Astrocyte of the cerebellum (primary cell): ENCODE measurements around the gene ZGLP1.

Experiments
- DNase-seq: peaks from one replicate; pipeline ENCODE4 v3.0.0-alpha.2; 2011; ENCODE audit warnings: low read depth
- H3K4me3 ChIP-seq: 2 replicates; pipeline ENCODE4 v1.5.1; 2011; ENCODE audit warnings: mild to moderate bottlenecking, low read depth, low read length, moderate library complexity
- in situ Hi-C: cut with HindIII; loops from 2 replicates; pipeline ENCODE4 v1.10.0; 2017; ENCODE audit warnings: low sequenced_read_pairs
- TF ChIP-seq, protein P1 (sequence below): IDR thresholded peaks from 2 replicates; pipeline ENCODE4 v1.5.1; 2012; ENCODE audit warnings: low read length, low read depth, moderate library complexity, mild to moderate bottlenecking; ENCODE audit errors: missing control alignments

ZGLP1 gene

DNA sequence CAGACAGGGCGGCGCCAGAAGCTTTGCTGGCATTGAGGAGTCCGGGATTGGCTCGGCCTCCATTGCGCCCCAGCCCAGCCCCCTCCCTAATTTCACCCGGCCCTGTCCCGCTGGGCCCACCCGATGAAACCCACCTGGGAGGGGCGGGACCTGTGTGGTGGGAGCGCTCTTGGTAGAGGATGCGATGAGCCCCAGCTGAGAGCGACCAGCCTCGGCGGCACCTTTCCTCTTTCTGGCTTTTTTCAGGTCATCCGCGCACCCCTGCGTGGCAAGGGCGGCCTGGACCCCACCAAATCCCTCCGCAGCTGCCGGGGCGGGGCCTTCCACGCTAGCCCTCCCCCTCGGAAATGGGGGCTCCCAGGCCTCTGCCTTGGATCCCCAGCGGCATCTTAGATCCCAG lies at the start of gene ZGLP1:
TSS of gene ZGLP1 (minus strand) at position 393 of the 400 bp plus-strand sequence.
- DNase-seq: no peak
- TF ChIP-seq, protein P1, sequence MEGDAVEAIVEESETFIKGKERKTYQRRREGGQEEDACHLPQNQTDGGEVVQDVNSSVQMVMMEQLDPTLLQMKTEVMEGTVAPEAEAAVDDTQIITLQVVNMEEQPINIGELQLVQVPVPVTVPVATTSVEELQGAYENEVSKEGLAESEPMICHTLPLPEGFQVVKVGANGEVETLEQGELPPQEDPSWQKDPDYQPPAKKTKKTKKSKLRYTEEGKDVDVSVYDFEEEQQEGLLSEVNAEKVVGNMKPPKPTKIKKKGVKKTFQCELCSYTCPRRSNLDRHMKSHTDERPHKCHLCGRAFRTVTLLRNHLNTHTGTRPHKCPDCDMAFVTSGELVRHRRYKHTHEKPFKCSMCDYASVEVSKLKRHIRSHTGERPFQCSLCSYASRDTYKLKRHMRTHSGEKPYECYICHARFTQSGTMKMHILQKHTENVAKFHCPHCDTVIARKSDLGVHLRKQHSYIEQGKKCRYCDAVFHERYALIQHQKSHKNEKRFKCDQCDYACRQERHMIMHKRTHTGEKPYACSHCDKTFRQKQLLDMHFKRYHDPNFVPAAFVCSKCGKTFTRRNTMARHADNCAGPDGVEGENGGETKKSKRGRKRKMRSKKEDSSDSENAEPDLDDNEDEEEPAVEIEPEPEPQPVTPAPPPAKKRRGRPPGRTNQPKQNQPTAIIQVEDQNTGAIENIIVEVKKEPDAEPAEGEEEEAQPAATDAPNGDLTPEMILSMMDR: no peak
- in situ Hi-C loops: no loop called here
- no peak within 1 kb of the TSS for H3K4me3 ChIP-seq

- DNase-seq: no peak
- H3K4me3 ChIP-seq: no peak overlapping the region
- in situ Hi-C loops: no loop called here
- TF ChIP-seq, protein P1: no peak
Measured at GRCh38 chr19:10356431-10356830, 46.8 kb upstream of the ZGLP1 start.

GRCh38 chr19:10353793-10354391 lies 44.3 kb upstream of the ZGLP1 start:
- TF ChIP-seq, protein P1: no peak
- no peak for DNase-seq
- in situ Hi-C loops: no loop called here
- H3K4me3 ChIP-seq: no peak overlapping the region

GRCh38 chr19:10352764-10353671 lies 43.4 kb upstream of the ZGLP1 start:
- TF ChIP-seq, protein P1: no peak
- no peak overlapping the region for H3K4me3 ChIP-seq
- in situ Hi-C loops: no loop called here
- no peak for DNase-seq

- H3K4me3 ChIP-seq: no peak overlapping the region
- in situ Hi-C loops: no loop called here
- TF ChIP-seq, protein P1: no peak
- no peak for DNase-seq
Measured at GRCh38 chr19:10346509-10346908, 36.9 kb upstream of the ZGLP1 start.

- in situ Hi-C loops: no loop called here
- TF ChIP-seq, protein P1: no peak
- no peak overlapping the region for H3K4me3 ChIP-seq
- no peak for DNase-seq
Measured at GRCh38 chr19:10344780-10345179, 35.2 kb upstream of the ZGLP1 start.
